MM.1S (cell line): Measurements from ENCODE around the gene NLRC3.

Source experiments
- EZH2 ChIP-seq: fragments of 300-600 bp; sonication (generic); optimal IDR thresholded peaks from 2 replicates; pipeline ENCODE3; 2017; ENCODE audit warnings: low read depth, mild to moderate bottlenecking, antibody characterized with exemption, low read length, mixed read lengths
- EZH2phosphoT487 ChIP-seq: fragments of 300-600 bp; sonication (generic); IDR thresholded peaks from 2 replicates; pipeline ENCODE4 v1.6.1; 2018; ENCODE audit warnings: antibody characterized with exemption, low read length
- TF ChIP-seq, protein P1 (sequence below): fragments of 300-600 bp; sonication (generic); IDR thresholded peaks from 2 replicates; pipeline ENCODE4 v1.5.1; 2016; ENCODE audit warnings: antibody characterized with exemption, low read length, mixed read lengths

DNA sequence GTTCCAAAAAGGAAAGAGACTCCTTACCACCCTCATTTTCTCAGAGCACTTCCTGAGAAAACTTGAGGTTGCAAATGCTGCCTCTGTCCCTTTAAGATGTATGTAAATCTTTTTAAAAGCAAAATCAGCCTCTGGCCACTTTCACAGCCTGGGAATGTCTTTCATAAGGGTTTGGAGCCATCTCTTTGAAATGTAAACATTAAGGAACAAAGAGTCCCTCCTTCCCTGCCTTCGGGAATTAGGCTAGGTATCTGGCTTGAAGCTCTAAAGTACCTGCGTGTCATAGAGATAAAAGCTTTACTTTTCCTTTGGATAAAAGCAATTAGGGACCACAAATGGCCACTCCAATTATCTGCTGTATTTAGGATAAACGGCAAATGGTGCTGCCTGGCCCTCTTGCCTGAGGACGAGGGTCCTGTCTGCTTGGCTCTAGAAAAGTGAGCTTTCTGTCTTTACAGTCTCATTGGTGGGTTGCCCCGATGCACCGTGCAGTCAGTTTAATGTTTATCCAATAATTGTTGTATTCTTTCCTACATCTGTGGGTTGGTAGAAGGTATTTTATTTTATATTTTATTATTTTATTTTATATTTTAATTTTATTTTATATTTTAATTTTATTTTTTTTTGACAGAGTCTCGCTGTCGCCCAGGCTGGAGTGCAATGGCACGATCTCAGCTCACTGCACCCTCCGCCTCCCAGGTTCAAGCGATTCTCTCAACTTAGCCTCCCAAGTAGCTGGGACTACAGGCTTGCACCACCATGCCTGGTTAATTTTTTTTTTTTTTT lies 23.9 kb downstream of the NLRC3 start:
- TF ChIP-seq, protein P1, sequence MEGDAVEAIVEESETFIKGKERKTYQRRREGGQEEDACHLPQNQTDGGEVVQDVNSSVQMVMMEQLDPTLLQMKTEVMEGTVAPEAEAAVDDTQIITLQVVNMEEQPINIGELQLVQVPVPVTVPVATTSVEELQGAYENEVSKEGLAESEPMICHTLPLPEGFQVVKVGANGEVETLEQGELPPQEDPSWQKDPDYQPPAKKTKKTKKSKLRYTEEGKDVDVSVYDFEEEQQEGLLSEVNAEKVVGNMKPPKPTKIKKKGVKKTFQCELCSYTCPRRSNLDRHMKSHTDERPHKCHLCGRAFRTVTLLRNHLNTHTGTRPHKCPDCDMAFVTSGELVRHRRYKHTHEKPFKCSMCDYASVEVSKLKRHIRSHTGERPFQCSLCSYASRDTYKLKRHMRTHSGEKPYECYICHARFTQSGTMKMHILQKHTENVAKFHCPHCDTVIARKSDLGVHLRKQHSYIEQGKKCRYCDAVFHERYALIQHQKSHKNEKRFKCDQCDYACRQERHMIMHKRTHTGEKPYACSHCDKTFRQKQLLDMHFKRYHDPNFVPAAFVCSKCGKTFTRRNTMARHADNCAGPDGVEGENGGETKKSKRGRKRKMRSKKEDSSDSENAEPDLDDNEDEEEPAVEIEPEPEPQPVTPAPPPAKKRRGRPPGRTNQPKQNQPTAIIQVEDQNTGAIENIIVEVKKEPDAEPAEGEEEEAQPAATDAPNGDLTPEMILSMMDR, result no peak
- TF ChIP-seq EZH2, result no peak
- TF ChIP-seq EZH2phosphoT487, result no peak
